Keratinocyte (primary cell): ENCODE data around the gene FOXI1.

Source experiments
- CTCF ChIP-seq, 3 experiments: IDR thresholded peaks in 1 of 3; conservative IDR thresholded peaks in 1 of 3; optimal IDR thresholded peaks in 1 of 3; 2 replicates in 2 of 3; 3 replicates in 1 of 3; pipeline versions ENCODE3 to v1.5.1; 2011; ENCODE audit warnings: low read length in 3 of 3, mild to moderate bottlenecking in 3 of 3, moderate library complexity in 2 of 3, control low read depth in 1 of 3, inconsistent platforms in 1 of 3; ENCODE audit not compliant: insufficient read depth in 2 of 3; ENCODE audit errors: extremely low read depth in 1 of 3
- EZH2 ChIP-seq: IDR thresholded peaks from one replicate; pipeline ENCODE4 v1.6.1; 2012; ENCODE audit warnings: inconsistent platforms, mild to moderate bottlenecking, low read length, moderate library complexity

- no peak for TF ChIP-seq CTCF (optimal IDR thresholded peaks at IDR 0.05 in 1 of 3, IDR thresholded peaks at IDR 0.05 in 1 of 3, conservative IDR thresholded peaks at IDR 0.05 in 1 of 3; ENCODE audit: extremely low read depth in 1 of 3, insufficient read depth in 2 of 3, low read length in 3 of 3)
- no peak for TF ChIP-seq EZH2
Observed at GRCh38 chr5:170141636-170142035, 35.9 kb downstream of the FOXI1 start.
